Transverse colon (tissue), 3 donors: ENCODE data around the gene CACNA1C.

Experiments used
- EP300 ChIP-seq: sonication (generic); formaldehyde crosslinking; IDR thresholded peaks from one replicate; pipeline ENCODE4 v1.6.1; 2017; ENCODE audit warnings: antibody characterized with exemption, low read depth
- POLR2A ChIP-seq: fragments of 450-650 bp; IDR thresholded peaks from one replicate; pipeline ENCODE4 v1.6.1; 2016; ENCODE audit warnings: antibody characterized with exemption, mild to moderate bottlenecking, moderate library complexity
- TF ChIP-seq, protein P1 (sequence below), 5 experiments: fragments of 200-600 bp in 3 of 5; fragments of 450-650 bp in 2 of 5; sonication (generic) in 3 of 5; IDR thresholded peaks; 1 replicate in 2 of 5; 2 replicates in 3 of 5; pipeline ENCODE4 v1.5.1; 2016 to 2017; ENCODE audit warnings: antibody characterized with exemption in 5 of 5, inconsistent platforms in 3 of 5, mild to moderate bottlenecking in 2 of 5, moderate library complexity in 1 of 5

DNA sequence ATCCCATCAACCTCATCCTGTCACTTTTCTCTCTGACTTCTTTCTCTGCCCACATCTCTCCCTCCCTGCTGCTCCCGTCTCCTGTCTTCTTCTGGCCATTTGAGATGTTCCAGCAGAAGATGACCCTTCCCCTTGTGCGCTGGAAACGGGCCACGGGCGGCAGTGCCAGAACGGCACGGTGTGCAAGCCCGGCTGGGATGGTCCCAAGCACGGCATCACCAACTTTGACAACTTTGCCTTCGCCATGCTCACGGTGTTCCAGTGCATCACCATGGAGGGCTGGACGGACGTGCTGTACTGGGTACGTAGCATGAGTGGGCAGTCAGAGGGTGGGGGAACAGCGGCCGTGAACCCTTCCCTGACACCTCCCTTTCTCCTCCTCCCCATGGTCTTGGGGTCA lies 440.3 kb downstream of the CACNA1C start:
- no peak for TF ChIP-seq POLR2A
- TF ChIP-seq, protein P1, sequence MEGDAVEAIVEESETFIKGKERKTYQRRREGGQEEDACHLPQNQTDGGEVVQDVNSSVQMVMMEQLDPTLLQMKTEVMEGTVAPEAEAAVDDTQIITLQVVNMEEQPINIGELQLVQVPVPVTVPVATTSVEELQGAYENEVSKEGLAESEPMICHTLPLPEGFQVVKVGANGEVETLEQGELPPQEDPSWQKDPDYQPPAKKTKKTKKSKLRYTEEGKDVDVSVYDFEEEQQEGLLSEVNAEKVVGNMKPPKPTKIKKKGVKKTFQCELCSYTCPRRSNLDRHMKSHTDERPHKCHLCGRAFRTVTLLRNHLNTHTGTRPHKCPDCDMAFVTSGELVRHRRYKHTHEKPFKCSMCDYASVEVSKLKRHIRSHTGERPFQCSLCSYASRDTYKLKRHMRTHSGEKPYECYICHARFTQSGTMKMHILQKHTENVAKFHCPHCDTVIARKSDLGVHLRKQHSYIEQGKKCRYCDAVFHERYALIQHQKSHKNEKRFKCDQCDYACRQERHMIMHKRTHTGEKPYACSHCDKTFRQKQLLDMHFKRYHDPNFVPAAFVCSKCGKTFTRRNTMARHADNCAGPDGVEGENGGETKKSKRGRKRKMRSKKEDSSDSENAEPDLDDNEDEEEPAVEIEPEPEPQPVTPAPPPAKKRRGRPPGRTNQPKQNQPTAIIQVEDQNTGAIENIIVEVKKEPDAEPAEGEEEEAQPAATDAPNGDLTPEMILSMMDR (IDR thresholded peaks at IDR 0.05): no peak
- TF ChIP-seq EP300: no peak
